IMR-90 (cell line): ENCODE measurements around the gene C10orf67. TPM values are rescaled to one million over a fixed set of nuclear protein-coding genes. Genes with fewer than 3 reads are reported as not detected.

Experiments used
- ATAC-seq: fragments of 200-7000 bp; cut with Tn5 transposase; 2 replicates; pipeline ENCODE4 v1.9.1; 2020; ENCODE audit warnings: low read depth, mild to moderate bottlenecking, moderate library complexity
- BruUV-seq: library from RNA; stranded (reverse); fragments of 400-500 nt; replicated peaks from 2 replicates; lab custom pipeline; 2021; lab: Mats Ljungman, UMichigan
- CTCF ChIA-PET: fragments of 300-600 bp; formaldehyde crosslinking; extraction: SDS; loops from one replicate; lab custom pipeline; 2021; ENCODE audit warnings: antibody characterized with exemption; lab: Yijun Ruan, JAX
- POLR2A ChIA-PET: fragments of 300-600 bp; sonication (Branson Sonifier 250); formaldehyde crosslinking; loops from one replicate; lab custom pipeline; 2022; ENCODE audit warnings: antibody characterized with exemption; ENCODE audit not compliant: unreplicated experiment; lab: Charles Lee
- DNase-seq: peaks from one replicate; pipeline ENCODE4 v3.0.0; 2013
- H2AFZ ChIP-seq: replicated peaks from 2 replicates; pipeline ENCODE3; 2013; ENCODE audit warnings: low read length, mild to moderate bottlenecking; ENCODE audit not compliant: poor library complexity
- H2AK5ac ChIP-seq: 2 replicates; pipeline ENCODE4 v1.6.1; 2013; ENCODE audit warnings: low read depth, low read length, inconsistent platforms
- H2AK9ac ChIP-seq: replicated peaks from 2 replicates; pipeline ENCODE3; 2013; ENCODE audit warnings: mild to moderate bottlenecking, low read depth, low read length, moderate library complexity; ENCODE audit not compliant: poor library complexity
- H2BK120ac ChIP-seq: 2 replicates; pipeline ENCODE4 v1.6.1; 2013; ENCODE audit warnings: low read depth, low read length, inconsistent platforms
- H2BK15ac ChIP-seq: 3 replicates; pipeline ENCODE4 v1.6.1; 2013; ENCODE audit warnings: low read depth, low read length, inconsistent platforms
- H2BK20ac ChIP-seq: 2 replicates; pipeline ENCODE4 v1.6.1; 2013; ENCODE audit warnings: low read depth, mild to moderate bottlenecking, inconsistent platforms, low read length, moderate library complexity
- H2BK5ac ChIP-seq: 2 replicates; pipeline ENCODE4 v1.6.1; 2013; ENCODE audit warnings: mild to moderate bottlenecking, low read depth, low read length, inconsistent platforms; ENCODE audit not compliant: poor library complexity, severe bottlenecking
- H3K14ac ChIP-seq: replicated peaks from 2 replicates; pipeline ENCODE4 v1.6.1; 2013; ENCODE audit warnings: low read depth, low read length, inconsistent platforms
- H3K18ac ChIP-seq: 2 replicates; pipeline ENCODE4 v1.6.1; 2013; ENCODE audit warnings: low read depth, low read length, control low read depth
- H3K23ac ChIP-seq: 2 replicates; pipeline ENCODE4 v1.6.1; 2013; ENCODE audit warnings: low read depth, low read length, inconsistent platforms
- H3K27ac ChIP-seq: 2 replicates; pipeline ENCODE4 v1.5.1; 2013; ENCODE audit warnings: mild to moderate bottlenecking, control low read depth, low read length; ENCODE audit not compliant: insufficient read depth
- H3K27me3 ChIP-seq: 2 replicates; pipeline ENCODE4 v1.6.1; 2013; ENCODE audit warnings: low read length; ENCODE audit not compliant: control insufficient read depth, insufficient read depth
- H3K36me3 ChIP-seq: 2 replicates; pipeline ENCODE4 v1.6.1; 2013; ENCODE audit warnings: low read length, mixed read lengths; ENCODE audit not compliant: control insufficient read depth, insufficient read depth
- H3K4ac ChIP-seq: 2 replicates; pipeline ENCODE4 v1.6.1; 2013; ENCODE audit warnings: low read depth, low read length, inconsistent platforms
- H3K4me1 ChIP-seq: 2 replicates; pipeline ENCODE4 v1.6.1; 2013; ENCODE audit warnings: low read length, mixed read lengths; ENCODE audit not compliant: control insufficient read depth, insufficient read depth
- H3K4me2 ChIP-seq: 2 replicates; pipeline ENCODE4 v1.6.1; 2013; ENCODE audit warnings: low read depth, mild to moderate bottlenecking, control low read depth, low read length, moderate library complexity
- H3K4me3 ChIP-seq: 2 replicates; pipeline ENCODE4 v1.5.1; 2013; ENCODE audit warnings: low read depth, mild to moderate bottlenecking, control low read depth, low read length, moderate library complexity; ENCODE audit not compliant: insufficient read depth
- H3K56ac ChIP-seq: 2 replicates; pipeline ENCODE4 v1.6.1; 2013; ENCODE audit warnings: low read length, inconsistent platforms; ENCODE audit not compliant: insufficient read depth; ENCODE audit errors: extremely low read depth
- H3K79me1 ChIP-seq, 2 experiments: 2 replicates each; pipeline ENCODE4 v1.6.1; 2013; ENCODE audit warnings: low read length in 2 of 2, inconsistent platforms in 1 of 2, low read depth in 1 of 2
- H3K9ac ChIP-seq: 2 replicates; pipeline ENCODE4 v1.6.1; 2013; ENCODE audit warnings: low read depth, low read length, control low read depth
- H3K9me1 ChIP-seq: 2 replicates; pipeline ENCODE4 v1.6.1; 2013; ENCODE audit warnings: low read length, inconsistent platforms; ENCODE audit not compliant: insufficient read depth
- H3K9me3 ChIP-seq: 2 replicates; pipeline ENCODE4 v1.6.1; 2013; ENCODE audit warnings: low read length; ENCODE audit not compliant: control insufficient read depth, insufficient read depth
- H4K20me1 ChIP-seq: 2 replicates; pipeline ENCODE4 v1.6.1; 2013; ENCODE audit warnings: low read length, inconsistent platforms; ENCODE audit not compliant: insufficient read depth
- H4K5ac ChIP-seq: 2 replicates; pipeline ENCODE4 v1.6.1; 2013; ENCODE audit warnings: mild to moderate bottlenecking, low read depth, low read length, control low read depth
- H4K8ac ChIP-seq, 2 experiments: 2 replicates each; pipeline ENCODE4 v1.6.1; 2013; ENCODE audit warnings: low read depth in 2 of 2, low read length in 2 of 2, control low read depth in 1 of 2, inconsistent platforms in 1 of 2
- H4K91ac ChIP-seq: 2 replicates; pipeline ENCODE4 v1.6.1; 2013; ENCODE audit warnings: low read depth, low read length, inconsistent platforms; ENCODE audit not compliant: insufficient read depth
- WGBS, 2 experiments: methylation state at CpG; one replicate each; pipeline versions ENCODE4 v1.1.5 to v1.1.7; 2013; ENCODE audit warnings: missing lambda C conversion rate in 2 of 2; ENCODE audit not compliant: insufficient read length in 1 of 2; ENCODE audit errors: extremely low coverage in 2 of 2; 5-methylcytosine and 5-hydroxymethylcytosine counted together
- dilution Hi-C: fragments of 300-500 bp; cut with HindIII; formaldehyde crosslinking; loops from one replicate; pipeline ENCODE4 v1.14.3; 2018; ENCODE audit warnings: low sequenced_read_pairs; ENCODE audit not compliant: unreplicated experiment
- in situ Hi-C: fragments of 300-500 bp; cut with MboI; formaldehyde crosslinking; loops from 3 replicates; pipeline ENCODE4 v1.14.3; 2019; ENCODE audit warnings: low sequenced_read_pairs, inconsistent platforms, mixed read lengths
- intact Hi-C: fragments of 100-400 bp; cut with micrococcal nuclease; formaldehyde crosslinking; loops from 2 replicates; pipeline ENCODE4 v1.10.0; 2022
- polyA plus RNA-seq, 3 experiments: library from polyadenylated mRNA; depleted of rRNA; stranded (reverse); fragments of >200 nt; gene quantifications; 2 replicates each; pipeline ENCODE4 v1.2.3, GENCODE V29; 2012; ENCODE audit warnings: low replicate concordance in 1 of 3
- total RNA-seq: library from RNA; depleted of rRNA; stranded (reverse); fragments of >200 nt; gene quantifications from 2 replicates; pipeline ENCODE4 v1.2.3, GENCODE V29; 2012
- TF ChIP-seq, protein P1 (sequence below): conservative IDR thresholded peaks from 2 replicates; pipeline ENCODE4 v1.5.1; 2012; ENCODE audit warnings: mild to moderate bottlenecking, low read depth, low read length, improper control_type of control experiment
- TF ChIP-seq, protein P2 (sequence below): fragments of 150-350 bp; IDR thresholded peaks from 2 replicates; pipeline ENCODE4 v1.6.1; 2017; ENCODE audit warnings: mild to moderate bottlenecking, antibody characterized with exemption, low read length, low read depth

Gene C10orf67
- total and polyA plus RNA-seq, 2 of the 4 experiments (the other 2 are of a cell fraction) = 0.15 to 0.18 TPM

DNA sequence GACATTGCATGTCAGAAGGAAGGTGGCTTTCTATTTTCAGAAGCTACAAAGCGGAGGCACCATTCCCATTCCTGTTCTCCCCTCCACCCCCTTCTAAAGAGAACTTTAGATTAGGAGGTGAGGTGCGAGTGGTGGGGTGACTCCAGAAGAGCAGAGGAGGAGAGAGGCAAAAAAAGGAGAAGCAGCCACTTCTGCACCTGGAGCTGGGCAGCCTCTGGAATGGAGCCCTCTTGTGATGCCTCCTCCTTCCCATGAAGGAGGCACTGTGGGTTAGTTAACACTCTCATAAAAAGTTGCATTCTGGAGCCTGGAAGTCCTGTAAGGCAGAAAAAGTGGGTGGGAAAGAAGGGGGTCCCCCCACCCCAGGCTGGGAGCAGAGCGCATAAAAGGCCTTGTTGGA, 147.7 kb downstream of the C10orf67 start:
- H3K23ac ChIP-seq = no peak overlapping the region
- H3K9me3 ChIP-seq = peaks cover 4% of the 10 kb centered on the region; the same call in 1 of the 2 replicates
- H2AK9ac ChIP-seq = no peak overlapping the region
- no peak overlapping the region for H2BK20ac ChIP-seq
- no peaks in the 10 kb centered on the region for H3K79me1 ChIP-seq
- H3K56ac ChIP-seq = no peak overlapping the region
- no peak overlapping the region for H3K18ac ChIP-seq
- no peak overlapping the region for H2BK120ac ChIP-seq
- BruUV-seq = no TSS peak
- H3K9me1 ChIP-seq = no peaks in the 10 kb centered on the region
- POLR2A ChIA-PET = no interaction called here
- H3K36me3 ChIP-seq = no peaks in the 10 kb centered on the region
- no peak overlapping the region for H3K4me3 ChIP-seq
- dilution Hi-C loops = no loop called here
- H2AK5ac ChIP-seq = no peak overlapping the region
- no peaks in the 10 kb centered on the region for H4K20me1 ChIP-seq
- H3K9ac ChIP-seq = no peak overlapping the region
- in situ Hi-C loops = no loop called here
- H3K27me3 ChIP-seq = peaks cover 70% of the 10 kb centered on the region
- no peak overlapping the region for H3K4me2 ChIP-seq
- no peak overlapping the region for H2BK5ac ChIP-seq
- H3K14ac ChIP-seq = no peak overlapping the region
- H4K8ac ChIP-seq = no peak overlapping the region
- DNase-seq (no peak), ATAC-seq (no peak)
- no peak overlapping the region for H2BK15ac ChIP-seq
- H4K5ac ChIP-seq = no peak overlapping the region
- CTCF ChIA-PET = no interaction called here
- H2AFZ ChIP-seq = no peak overlapping the region
- TF ChIP-seq, protein P1, sequence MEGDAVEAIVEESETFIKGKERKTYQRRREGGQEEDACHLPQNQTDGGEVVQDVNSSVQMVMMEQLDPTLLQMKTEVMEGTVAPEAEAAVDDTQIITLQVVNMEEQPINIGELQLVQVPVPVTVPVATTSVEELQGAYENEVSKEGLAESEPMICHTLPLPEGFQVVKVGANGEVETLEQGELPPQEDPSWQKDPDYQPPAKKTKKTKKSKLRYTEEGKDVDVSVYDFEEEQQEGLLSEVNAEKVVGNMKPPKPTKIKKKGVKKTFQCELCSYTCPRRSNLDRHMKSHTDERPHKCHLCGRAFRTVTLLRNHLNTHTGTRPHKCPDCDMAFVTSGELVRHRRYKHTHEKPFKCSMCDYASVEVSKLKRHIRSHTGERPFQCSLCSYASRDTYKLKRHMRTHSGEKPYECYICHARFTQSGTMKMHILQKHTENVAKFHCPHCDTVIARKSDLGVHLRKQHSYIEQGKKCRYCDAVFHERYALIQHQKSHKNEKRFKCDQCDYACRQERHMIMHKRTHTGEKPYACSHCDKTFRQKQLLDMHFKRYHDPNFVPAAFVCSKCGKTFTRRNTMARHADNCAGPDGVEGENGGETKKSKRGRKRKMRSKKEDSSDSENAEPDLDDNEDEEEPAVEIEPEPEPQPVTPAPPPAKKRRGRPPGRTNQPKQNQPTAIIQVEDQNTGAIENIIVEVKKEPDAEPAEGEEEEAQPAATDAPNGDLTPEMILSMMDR = no peak
- TF ChIP-seq, protein P2, sequence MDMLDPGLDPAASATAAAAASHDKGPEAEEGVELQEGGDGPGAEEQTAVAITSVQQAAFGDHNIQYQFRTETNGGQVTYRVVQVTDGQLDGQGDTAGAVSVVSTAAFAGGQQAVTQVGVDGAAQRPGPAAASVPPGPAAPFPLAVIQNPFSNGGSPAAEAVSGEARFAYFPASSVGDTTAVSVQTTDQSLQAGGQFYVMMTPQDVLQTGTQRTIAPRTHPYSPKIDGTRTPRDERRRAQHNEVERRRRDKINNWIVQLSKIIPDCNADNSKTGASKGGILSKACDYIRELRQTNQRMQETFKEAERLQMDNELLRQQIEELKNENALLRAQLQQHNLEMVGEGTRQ = no peak
- no peak overlapping the region for H3K4ac ChIP-seq
- no CpG with 5 or more reads among the region's 3 CpGs for WGBS, 2 experiments
- H3K4me1 ChIP-seq = no peaks in the 10 kb centered on the region
- intact Hi-C loops = no loop called here
- no peak overlapping the region for H4K91ac ChIP-seq
- no peak overlapping the region for H3K27ac ChIP-seq
